ENCODE measurements around the gene FOXN3. TPM values are rescaled to one million over a fixed set of nuclear protein-coding genes. Genes with fewer than 3 reads are reported as not detected.
A peak's percentile ranks its signal among the peaks of the same experiment; 100 is the strongest.

FOXN3 gene
- total and polyA plus RNA-seq, 10 donors: 9.2 to 121 (median 98.3) TPM

DNA sequence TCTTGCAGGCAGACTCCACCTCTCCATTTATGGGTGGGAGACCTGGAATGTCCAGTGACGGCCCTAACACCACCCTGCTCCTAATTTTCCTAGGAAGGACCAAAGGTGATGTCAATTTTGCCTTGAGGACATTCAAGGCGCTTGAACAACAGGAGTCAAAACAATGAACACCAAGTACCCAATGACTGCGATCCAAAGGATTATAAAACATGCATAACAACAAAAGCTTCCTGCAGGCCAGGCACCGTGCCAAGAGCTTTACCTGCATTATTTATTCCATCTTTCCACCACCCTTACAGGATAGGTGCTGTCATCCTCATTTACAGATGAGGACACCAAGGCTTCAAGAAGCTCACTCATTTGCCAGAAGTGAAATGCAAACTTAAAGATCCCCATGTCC lies 15.2 kb upstream of the FOXN3 start:
- H3K27ac ChIP-seq: peak overlapping the region in 4 of 8 donors; percentile 27 to 86 (median 85)
- TF ChIP-seq POLR2AphosphoS5 (IDR thresholded peaks at IDR 0.05) (no peak), POLR2A (IDR thresholded peaks at IDR 0.05) (no peak)
- TF ChIP-seq, protein P1, sequence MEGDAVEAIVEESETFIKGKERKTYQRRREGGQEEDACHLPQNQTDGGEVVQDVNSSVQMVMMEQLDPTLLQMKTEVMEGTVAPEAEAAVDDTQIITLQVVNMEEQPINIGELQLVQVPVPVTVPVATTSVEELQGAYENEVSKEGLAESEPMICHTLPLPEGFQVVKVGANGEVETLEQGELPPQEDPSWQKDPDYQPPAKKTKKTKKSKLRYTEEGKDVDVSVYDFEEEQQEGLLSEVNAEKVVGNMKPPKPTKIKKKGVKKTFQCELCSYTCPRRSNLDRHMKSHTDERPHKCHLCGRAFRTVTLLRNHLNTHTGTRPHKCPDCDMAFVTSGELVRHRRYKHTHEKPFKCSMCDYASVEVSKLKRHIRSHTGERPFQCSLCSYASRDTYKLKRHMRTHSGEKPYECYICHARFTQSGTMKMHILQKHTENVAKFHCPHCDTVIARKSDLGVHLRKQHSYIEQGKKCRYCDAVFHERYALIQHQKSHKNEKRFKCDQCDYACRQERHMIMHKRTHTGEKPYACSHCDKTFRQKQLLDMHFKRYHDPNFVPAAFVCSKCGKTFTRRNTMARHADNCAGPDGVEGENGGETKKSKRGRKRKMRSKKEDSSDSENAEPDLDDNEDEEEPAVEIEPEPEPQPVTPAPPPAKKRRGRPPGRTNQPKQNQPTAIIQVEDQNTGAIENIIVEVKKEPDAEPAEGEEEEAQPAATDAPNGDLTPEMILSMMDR (IDR thresholded peaks at IDR 0.05 in 8 of 11, conservative IDR thresholded peaks at IDR 0.05 in 3 of 11): no peak
- no peak for DNase-seq
- H3K27me3 ChIP-seq (replicated peaks in 1 of 7): no peaks in the 10 kb centered on the region
- 86 to 96% (median 90%) methylated on average over 4 of the region's 4 CpGs for WGBS, 5 donors
- H3K9me3 ChIP-seq: no peaks in the 10 kb centered on the region
- H3K4me3 ChIP-seq: no peak overlapping the region
- H3K4me1 ChIP-seq: peaks cover 16 to 83% (median 50%) of the 10 kb centered on the region in 6 donors
- intact Hi-C loops (cut with DNase I; ENCODE audit: low total_unique reads): no loop called here
- H3K36me3 ChIP-seq: no peaks in the 10 kb centered on the region

DNA sequence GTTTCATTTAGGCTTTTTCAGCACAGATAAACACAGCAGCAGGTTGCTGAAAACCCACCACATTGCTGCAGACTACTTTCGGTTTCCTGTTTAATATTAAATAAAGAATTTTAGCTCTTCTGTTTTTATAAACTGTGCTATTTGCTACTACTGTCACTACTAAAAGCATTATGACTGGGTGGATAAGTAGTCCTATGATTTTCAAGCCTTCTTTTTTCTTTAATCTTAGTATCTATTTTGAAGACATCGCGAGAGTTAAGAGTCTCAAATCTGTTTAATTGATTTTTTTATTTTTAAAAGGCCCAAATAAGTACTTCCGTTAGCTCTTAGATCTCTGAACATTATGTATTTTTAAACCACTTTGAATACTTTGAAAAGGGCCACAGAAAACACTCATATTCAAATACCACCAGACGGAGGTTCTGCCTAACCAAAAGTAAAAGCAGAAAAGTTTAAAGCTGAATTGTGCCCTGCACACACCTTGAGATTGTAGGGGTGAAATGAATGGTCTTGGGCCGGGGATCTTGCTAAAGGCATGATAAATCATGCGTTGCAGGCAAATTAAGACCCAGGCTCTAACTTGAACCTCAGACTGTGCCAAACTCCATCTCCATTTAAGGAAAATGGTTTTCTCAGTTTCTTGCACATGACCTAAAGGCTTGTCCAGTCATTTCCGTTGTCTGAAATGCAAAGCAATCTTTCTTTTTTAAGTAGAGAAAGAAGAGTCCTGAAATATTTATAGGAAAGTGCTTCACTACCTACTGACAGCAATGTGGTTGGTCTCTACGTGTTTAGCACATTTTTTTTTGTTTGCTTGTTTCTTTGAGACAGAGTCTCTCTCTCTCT lies 13.6 kb upstream of the FOXN3 start:
- intact Hi-C loops (cut with DNase I; ENCODE audit: low total_unique reads): no loop called here
- Histone ChIP-seq H3K9me3 (no peaks in the 10 kb centered on the region), H3K27me3 (replicated peaks in 1 of 7) (no peaks in the 10 kb centered on the region), H3K4me3 (peak overlapping the region; percentile 6 to 61 (median 31)), H3K27ac (peak overlapping the region; percentile 55 to 88 (median 86)), H3K36me3 (no peaks in the 10 kb centered on the region), H3K4me1 (peaks cover 16 to 91% (median 52%) of the 10 kb centered on the region in 6 donors)
- no peak for DNase-seq
- peak in 1 of 3 donors; percentile 5 for TF ChIP-seq POLR2A (IDR thresholded peaks at IDR 0.05)
- peak in 1 of 3 donors; percentile 78 for TF ChIP-seq POLR2AphosphoS5 (IDR thresholded peaks at IDR 0.05)
- TF ChIP-seq, protein P1 (IDR thresholded peaks at IDR 0.05 in 8 of 11, conservative IDR thresholded peaks at IDR 0.05 in 3 of 11): no peak
- WGBS, 5 donors: 12 to 16% (median 15%) methylated on average over 9 of the region's 9 CpGs

DNA sequence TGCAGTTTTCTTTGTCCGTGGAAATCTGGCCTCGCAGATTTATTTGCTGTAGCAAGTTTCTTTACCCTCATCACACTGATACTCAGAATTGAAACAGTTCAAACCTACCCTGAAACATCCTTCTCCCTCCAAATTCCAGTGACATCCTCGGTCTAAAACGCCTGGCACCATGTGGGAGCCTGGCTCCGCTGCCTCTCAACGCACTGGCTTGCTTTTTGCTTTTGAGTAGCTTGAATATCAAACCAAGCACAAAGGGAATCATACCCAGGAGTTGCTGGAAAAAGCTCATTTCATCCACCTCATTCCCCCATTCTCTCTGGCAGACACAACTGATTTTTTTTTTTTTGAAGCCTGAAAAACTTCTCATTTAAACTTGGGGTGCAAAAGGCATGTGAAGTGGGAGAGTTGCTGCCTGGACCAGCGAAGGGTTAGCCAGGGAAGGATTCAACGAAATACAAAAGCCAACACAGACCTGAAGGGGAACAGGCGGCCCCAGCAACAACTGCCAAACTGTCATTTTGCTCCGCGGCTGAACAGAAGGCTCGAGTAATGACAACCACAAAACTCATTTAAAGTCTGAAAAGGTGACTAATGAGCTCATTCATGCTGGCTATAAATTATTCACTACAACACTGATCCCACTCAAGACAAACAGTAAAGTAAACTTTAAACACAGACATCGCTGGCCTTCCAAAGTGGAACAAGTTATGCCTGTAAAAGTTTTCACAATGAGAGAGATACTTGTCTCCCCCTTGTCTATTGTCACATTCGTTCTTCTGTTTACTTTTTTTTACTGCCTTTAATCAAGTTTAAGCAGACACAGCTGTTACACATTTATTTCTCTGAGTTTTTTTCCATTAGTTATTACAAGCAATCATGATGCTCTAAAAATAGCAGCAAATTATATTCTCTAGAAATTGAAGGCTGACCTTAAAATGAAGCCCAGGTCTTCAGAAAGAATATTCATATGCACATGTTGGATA lies 12.5 kb upstream of the FOXN3 start:
- Histone ChIP-seq H3K27ac (peak overlapping the region; percentile 55 to 88 (median 86)), H3K36me3 (no peaks in the 10 kb centered on the region), H3K4me3 (peak overlapping the region; percentile 6 to 61 (median 31)), H3K27me3 (replicated peaks in 1 of 7) (no peaks in the 10 kb centered on the region), H3K9me3 (no peaks in the 10 kb centered on the region), H3K4me1 (peaks cover 16 to 92% (median 54%) of the 10 kb centered on the region in 6 donors)
- no peak for DNase-seq
- TF ChIP-seq, protein P1 (IDR thresholded peaks at IDR 0.05 in 8 of 11, conservative IDR thresholded peaks at IDR 0.05 in 3 of 11): no peak
- TF ChIP-seq POLR2AphosphoS5 (IDR thresholded peaks at IDR 0.05): no peak
- TF ChIP-seq POLR2A (IDR thresholded peaks at IDR 0.05): no peak
- 35 to 38% (median 36%) methylated on average over 14 of the region's 14 CpGs for WGBS, 5 donors
- intact Hi-C loops (cut with DNase I; ENCODE audit: low total_unique reads): loop anchor here (10.0 kb wide), 1 partner anchor 195 kb away; no protein-coding TSS in a partner anchor
